Measurements from ENCODE around the gene E2F4. TPM values are rescaled to one million over a fixed set of nuclear protein-coding genes. Genes with fewer than 3 reads are reported as not detected.

E2F4 gene
- total and polyA plus RNA-seq, 8 donors: 32.8 to 304 (median 42.1) TPM

GRCh38 chr16:67188323-67188722 is 3.6 kb upstream of the E2F4 start:
- Histone ChIP-seq H3K9me3 (no peaks in the 10 kb centered on the region), H3K27ac (no peak overlapping the region), H3K36me3 (peaks cover 0 to 3% (median 1%) of the 10 kb centered on the region in 4 donors), H3K27me3 (peaks cover 0 to 4% (median 0%) of the 10 kb centered on the region in 3 donors), H3K4me3 (no peak overlapping the region), H3K4me1 (peaks cover 36 to 46% (median 37%) of the 10 kb centered on the region in 4 donors)
- WGBS, 5 donors: 72 to 90% (median 82%) methylated on average over 3 to 4 of the region's 4 CpGs
- no peak for TF ChIP-seq CTCF (IDR thresholded peaks at IDR 0.05)
- no peak for TF ChIP-seq EP300 (IDR thresholded peaks at IDR 0.05)
- no peak for TF ChIP-seq POLR2AphosphoS5 (IDR thresholded peaks at IDR 0.05)
- TF ChIP-seq POLR2A (IDR thresholded peaks at IDR 0.05): no peak
- intact Hi-C loops (cut with DNase I; ENCODE audit: low total_unique reads): no loop called here
- DNase-seq: no peak

- TF ChIP-seq POLR2A (IDR thresholded peaks at IDR 0.05) (no peak), POLR2AphosphoS5 (IDR thresholded peaks at IDR 0.05) (no peak), CTCF (IDR thresholded peaks at IDR 0.05) (no peak), EP300 (IDR thresholded peaks at IDR 0.05) (no peak)
- peaks cover 40 to 50% (median 41%) of the 10 kb centered on the region in 4 donors for H3K4me1 ChIP-seq
- intact Hi-C loops (cut with DNase I; ENCODE audit: low total_unique reads): no loop called here
- no peak for DNase-seq
- H3K27ac ChIP-seq: no peak overlapping the region
- no peaks in the 10 kb centered on the region for H3K9me3 ChIP-seq
- no peak overlapping the region for H3K4me3 ChIP-seq
- WGBS, 5 donors: 75 to 95% (median 92%) methylated on average over 5 to 15 of the region's 15 CpGs
- peaks cover 0 to 8% (median 4%) of the 10 kb centered on the region in 4 donors for H3K36me3 ChIP-seq
- H3K27me3 ChIP-seq: peaks cover 0 to 4% (median 0%) of the 10 kb centered on the region in 3 donors
Observed at GRCh38 chr16:67188798-67189197, 3.2 kb upstream of the E2F4 start.

- no peak within 1 kb of the TSS for H3K27ac ChIP-seq
- TF ChIP-seq POLR2AphosphoS5 (IDR thresholded peaks at IDR 0.05) (no peak), POLR2A (IDR thresholded peaks at IDR 0.05) (no peak), EP300 (IDR thresholded peaks at IDR 0.05) (no peak), CTCF (IDR thresholded peaks at IDR 0.05) (no peak)
- no peak for DNase-seq
- peaks cover 32 to 52% (median 40%) of the 10 kb centered on the region in 4 donors for H3K4me1 ChIP-seq
- 37 to 46% (median 41%) methylated on average over 6 of the region's 6 CpGs for WGBS, 5 donors
- intact Hi-C loops (cut with DNase I; ENCODE audit: low total_unique reads): no loop called here
- peaks cover 11 to 20% (median 17%) of the 10 kb centered on the region in 4 donors for H3K36me3 ChIP-seq
- H3K27me3 ChIP-seq: peaks cover 0 to under 1% (median 0%) of the 10 kb centered on the region in 3 donors
- no peaks in the 10 kb centered on the region for H3K9me3 ChIP-seq
- H3K4me3 ChIP-seq: peak within 1 kb of the TSS in 1 of 4 donors; percentile 6
Observed at GRCh38 chr16:67190041-67190440, 1.9 kb upstream of the E2F4 start, which contains the start of gene EXOC3L1. Gene EXOC3L1, minus strand, starts transcription at chr16:67190136. Its CDS starts 460 bp downstream, at chr16:67189676.

- Histone ChIP-seq H3K27ac (no peak overlapping the region), H3K4me1 (peaks cover 25 to 52% (median 33%) of the 10 kb centered on the region in 4 donors), H3K4me3 (no peak overlapping the region), H3K36me3 (peaks cover 18 to 27% (median 24%) of the 10 kb centered on the region in 4 donors), H3K9me3 (no peaks in the 10 kb centered on the region), H3K27me3 (no peaks in the 10 kb centered on the region)
- DNase-seq: no peak
- 70 to 75% (median 71%) methylated on average over 13 of the region's 13 CpGs for WGBS, 5 donors
- intact Hi-C loops (cut with DNase I; ENCODE audit: low total_unique reads): no loop called here
- no peak for TF ChIP-seq POLR2AphosphoS5 (IDR thresholded peaks at IDR 0.05)
- no peak for TF ChIP-seq EP300 (IDR thresholded peaks at IDR 0.05)
- no peak for TF ChIP-seq CTCF (IDR thresholded peaks at IDR 0.05)
- TF ChIP-seq POLR2A (IDR thresholded peaks at IDR 0.05): no peak
Observed at GRCh38 chr16:67190448-67191399, 1.2 kb upstream of the E2F4 start.

All from stomach (tissue), 9 donors.